GM12872 (cell line): ENCODE results near the gene NLK.

Source experiments
- TF ChIP-seq, protein P1 (sequence below): IDR thresholded peaks from 3 replicates; pipeline ENCODE4 v1.5.1; 2011; ENCODE audit warnings: low read depth, mild to moderate bottlenecking, low read length, moderate library complexity; ENCODE audit not compliant: insufficient read depth

NLK gene

DNA sequence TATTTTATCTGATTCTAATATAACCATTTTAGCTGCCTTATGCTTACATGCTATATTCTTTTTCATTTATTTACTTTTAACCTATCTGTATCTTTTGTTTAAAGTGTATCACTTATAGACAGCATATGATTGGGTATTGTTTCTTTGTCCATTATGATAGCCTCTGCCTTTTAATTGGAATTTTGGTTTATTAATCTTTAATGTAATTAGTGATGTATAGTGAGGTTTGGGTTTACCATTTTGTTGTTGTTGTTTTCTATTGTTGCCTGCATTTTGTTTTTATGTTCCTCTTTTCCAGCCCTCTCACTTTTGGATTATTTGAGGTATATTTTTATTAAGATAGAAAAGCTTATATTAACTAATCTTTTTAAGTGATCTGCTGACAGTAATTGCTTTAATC, 59.4 kb downstream of the NLK start:
- TF ChIP-seq, protein P1, sequence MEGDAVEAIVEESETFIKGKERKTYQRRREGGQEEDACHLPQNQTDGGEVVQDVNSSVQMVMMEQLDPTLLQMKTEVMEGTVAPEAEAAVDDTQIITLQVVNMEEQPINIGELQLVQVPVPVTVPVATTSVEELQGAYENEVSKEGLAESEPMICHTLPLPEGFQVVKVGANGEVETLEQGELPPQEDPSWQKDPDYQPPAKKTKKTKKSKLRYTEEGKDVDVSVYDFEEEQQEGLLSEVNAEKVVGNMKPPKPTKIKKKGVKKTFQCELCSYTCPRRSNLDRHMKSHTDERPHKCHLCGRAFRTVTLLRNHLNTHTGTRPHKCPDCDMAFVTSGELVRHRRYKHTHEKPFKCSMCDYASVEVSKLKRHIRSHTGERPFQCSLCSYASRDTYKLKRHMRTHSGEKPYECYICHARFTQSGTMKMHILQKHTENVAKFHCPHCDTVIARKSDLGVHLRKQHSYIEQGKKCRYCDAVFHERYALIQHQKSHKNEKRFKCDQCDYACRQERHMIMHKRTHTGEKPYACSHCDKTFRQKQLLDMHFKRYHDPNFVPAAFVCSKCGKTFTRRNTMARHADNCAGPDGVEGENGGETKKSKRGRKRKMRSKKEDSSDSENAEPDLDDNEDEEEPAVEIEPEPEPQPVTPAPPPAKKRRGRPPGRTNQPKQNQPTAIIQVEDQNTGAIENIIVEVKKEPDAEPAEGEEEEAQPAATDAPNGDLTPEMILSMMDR, result no peak

DNA sequence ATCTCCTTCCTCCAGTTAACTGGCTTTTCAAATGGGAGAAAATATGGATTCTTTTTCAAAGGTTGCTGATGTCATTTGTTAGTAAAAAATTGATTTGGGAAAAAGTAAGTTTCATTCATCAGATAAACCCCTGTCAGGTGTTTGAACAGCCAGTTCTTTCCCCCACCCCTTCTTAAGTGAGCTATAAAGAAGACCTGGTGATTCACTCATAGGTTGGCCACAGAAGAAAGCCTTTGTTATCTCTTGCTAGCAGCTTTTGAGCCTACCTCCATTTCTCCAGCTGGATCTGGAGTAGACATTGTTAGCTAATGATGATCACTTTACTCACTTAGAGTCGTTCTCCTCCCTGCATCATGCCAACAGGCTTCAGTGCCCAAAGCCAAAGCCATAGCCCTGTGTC, 63.0 kb downstream of the NLK start:
- TF ChIP-seq, protein P1, result no peak

DNA sequence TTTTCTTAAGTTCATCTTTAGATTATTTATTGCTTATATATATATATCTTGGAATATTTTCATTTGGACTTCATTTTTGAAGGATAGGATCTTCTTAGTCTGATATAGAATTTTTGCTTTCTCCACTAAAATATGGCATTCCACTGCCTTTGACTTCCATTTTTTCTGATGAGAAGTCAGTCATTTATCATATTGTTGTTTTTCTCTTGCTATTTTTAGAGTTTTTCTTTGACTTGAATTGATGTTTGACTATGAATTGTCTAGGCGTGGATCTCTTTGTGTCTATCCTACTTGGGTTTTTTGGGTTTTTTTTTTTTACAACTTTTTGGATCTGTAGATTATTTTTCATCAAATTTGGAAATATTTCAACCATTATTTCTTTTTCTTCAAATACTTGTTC, 67.7 kb downstream of the NLK start:
- TF ChIP-seq, protein P1, result no peak

DNA sequence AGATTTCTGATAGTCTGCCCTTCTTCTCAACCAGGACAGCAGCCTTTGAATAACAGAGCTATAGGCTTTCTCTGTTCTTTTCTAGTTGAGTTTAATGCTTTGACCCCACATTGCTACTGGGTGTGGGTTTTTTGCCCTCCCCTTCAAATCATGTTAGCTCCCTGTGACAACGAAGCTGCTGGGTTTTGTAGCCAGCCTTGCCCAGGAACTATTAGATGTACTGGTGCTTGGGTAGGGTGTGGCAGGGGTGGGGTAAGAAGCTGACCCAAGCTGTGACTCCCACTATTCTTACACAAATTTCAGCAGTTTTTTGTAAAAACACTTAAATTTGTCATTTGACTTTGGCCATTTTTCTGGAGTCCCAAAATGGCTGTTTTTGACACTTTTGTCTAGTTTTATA, 69.7 kb downstream of the NLK start:
- TF ChIP-seq, protein P1, result no peak

DNA sequence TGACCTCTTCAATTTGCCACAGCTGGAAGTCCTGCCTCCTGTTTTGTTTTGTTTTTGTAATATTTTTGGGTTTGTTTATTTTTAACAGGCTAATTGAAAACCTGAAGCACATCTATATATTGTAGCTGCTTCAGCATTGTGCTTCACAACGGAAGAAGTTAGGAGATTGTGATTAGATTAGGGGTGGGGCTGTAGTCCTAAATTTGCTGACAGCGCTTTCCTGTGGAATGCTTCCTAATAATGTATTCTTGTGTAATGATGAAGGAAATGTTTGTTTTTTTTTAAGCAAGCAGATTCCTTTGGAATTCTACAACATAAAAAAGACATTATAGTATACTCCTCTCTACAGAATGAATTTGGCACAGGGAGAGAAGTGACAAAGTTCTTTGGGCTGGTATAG, 70.1 kb downstream of the NLK start:
- TF ChIP-seq, protein P1, result no peak

DNA sequence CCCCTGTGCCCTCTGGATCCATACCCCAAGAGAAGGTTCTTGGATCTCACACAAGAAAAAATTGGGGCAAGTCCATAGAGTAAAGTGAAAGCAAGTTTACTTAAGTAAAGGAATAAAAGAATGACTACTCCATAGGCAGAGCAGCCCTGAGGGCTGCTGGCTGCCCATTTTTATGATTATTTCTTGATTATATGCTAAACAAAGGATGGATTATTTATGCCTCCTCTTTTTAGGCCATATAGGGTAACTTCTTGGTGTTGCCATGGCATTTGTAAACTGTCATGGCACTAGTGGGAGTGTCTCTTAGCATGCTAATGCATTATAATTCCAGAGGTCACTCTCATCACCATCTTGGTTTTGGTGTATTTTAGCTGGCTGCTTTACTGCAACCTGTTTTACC, 70.8 kb downstream of the NLK start:
- TF ChIP-seq, protein P1, result no peak

DNA sequence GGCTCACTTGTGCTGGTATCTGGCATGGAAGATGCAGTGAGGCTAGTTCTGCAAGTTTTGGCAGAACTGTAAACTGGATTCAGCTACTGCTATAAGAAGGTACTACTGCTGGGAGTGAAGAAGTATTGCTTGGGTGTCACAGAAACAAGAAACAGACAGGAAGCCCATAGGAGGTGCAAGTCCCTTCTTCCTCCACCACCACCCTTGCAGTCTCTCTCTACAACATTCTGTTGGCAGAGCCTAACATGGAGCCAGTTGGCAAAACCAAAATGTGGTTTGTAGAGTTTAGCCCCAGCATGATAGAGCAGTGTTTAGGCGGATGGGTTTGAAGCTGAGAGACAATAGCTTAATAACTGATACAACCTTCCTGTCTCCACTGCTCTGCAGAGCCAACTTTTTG, 72.6 kb downstream of the NLK start:
- TF ChIP-seq, protein P1, result no peak

DNA sequence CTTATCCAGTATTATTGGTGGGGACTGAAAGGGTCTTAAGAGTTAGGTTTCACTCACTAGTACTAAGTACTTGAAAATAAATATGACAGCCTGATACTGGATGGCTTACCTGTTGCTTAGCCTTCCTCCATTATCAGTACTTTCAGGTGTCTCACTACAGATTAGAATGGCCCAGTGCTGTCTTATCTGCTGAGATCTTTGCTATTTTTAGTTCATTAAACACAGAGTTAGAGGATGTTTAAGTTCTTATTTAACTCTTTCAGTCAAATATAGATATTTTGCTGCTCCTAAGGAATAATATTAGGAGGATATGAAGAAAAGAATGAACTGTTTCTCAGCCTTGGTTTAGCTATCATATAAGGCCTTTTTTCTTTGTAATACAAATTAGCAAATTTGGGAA, 74.8 kb downstream of the NLK start:
- TF ChIP-seq, protein P1, result no peak
